GM19463 (cell line): ENCODE data around the gene POLR3C.
"Not testable (repeated sequence)": the region's sequence is repeated elsewhere in the genome, so short reads cannot be mapped to it uniquely, and the experiment has no call there.

ENCODE experiments used
- ATAC-seq: cut with Tn5 transposase; IDR thresholded peaks from one replicate; pipeline ENCODE4 v1.9.1; 2021; ENCODE audit warnings: mild to moderate bottlenecking, moderate library complexity; ENCODE audit not compliant: unreplicated experiment

POLR3C gene

GRCh38 chr1:145823565-145824498 is at the start of gene POLR3C, which contains the start of gene RNF115:
POLR3C (plus strand) TSS chr1:145824200; CDS start chr1:145825777, 1,577 bp downstream.
RNF115 (minus strand) TSS chr1:145824095; CDS start chr1:145823873, 222 bp downstream.
- peak; percentile 87 for ATAC-seq

- ATAC-seq, result no peak
Measured at GRCh38 chr1:145777357-145778145, 46.4 kb upstream of the POLR3C start.

GRCh38 chr1:145778146-145778540 is 45.9 kb upstream of the POLR3C start:
- no peak for ATAC-seq

GRCh38 chr1:145782272-145783099 is 41.5 kb upstream of the POLR3C start:
- ATAC-seq, result no peak

- no peak for ATAC-seq
Measured at GRCh38 chr1:145784409-145784808, 39.6 kb upstream of the POLR3C start.

GRCh38 chr1:145785547-145785946 is 38.5 kb upstream of the POLR3C start:
- ATAC-seq, result peak; percentile 50

- ATAC-seq, result no peak
Measured at GRCh38 chr1:145786271-145786670, 37.7 kb upstream of the POLR3C start.

- ATAC-seq, result no peak
Measured at GRCh38 chr1:145788580-145788979, 35.4 kb upstream of the POLR3C start.

- ATAC-seq, result not testable (repeated sequence)
Measured at GRCh38 chr1:145791860-145792259, 32.1 kb upstream of the POLR3C start.

GRCh38 chr1:145792484-145792883 is 31.5 kb upstream of the POLR3C start:
- ATAC-seq, result no peak

- no peak for ATAC-seq
Measured at GRCh38 chr1:145795257-145795881, 28.6 kb upstream of the POLR3C start.

GRCh38 chr1:145796753-145797152 is 27.2 kb upstream of the POLR3C start:
- no peak for ATAC-seq

GRCh38 chr1:145799806-145800205 is 24.2 kb upstream of the POLR3C start:
- ATAC-seq, result no peak

- no peak for ATAC-seq
Measured at GRCh38 chr1:145804235-145805045, 19.6 kb upstream of the POLR3C start.

GRCh38 chr1:145805057-145805456 is 18.9 kb upstream of the POLR3C start:
- ATAC-seq, result no peak

- no peak for ATAC-seq
Measured at GRCh38 chr1:145806408-145806807, 17.6 kb upstream of the POLR3C start.

GRCh38 chr1:145806844-145807243 is 17.2 kb upstream of the POLR3C start:
- no peak for ATAC-seq

- ATAC-seq, result not testable (repeated sequence)
Measured at GRCh38 chr1:145812977-145813810, 10.8 kb upstream of the POLR3C start.

GRCh38 chr1:145818095-145818494 is 5.9 kb upstream of the POLR3C start:
- ATAC-seq, result not testable (repeated sequence)
